Neural cell (in vitro differentiated cells): ENCODE measurements around the gene CYP21A2.

Experiments used
- EP300 ChIP-seq: fragments of 450-650 bp; conservative IDR thresholded peaks from 2 replicates; pipeline ENCODE4 v1.6.1; 2014; ENCODE audit warnings: antibody characterized with exemption, mild to moderate bottlenecking, moderate library complexity; ENCODE audit not compliant: poor library complexity, severe bottlenecking
- EZH2 ChIP-seq: fragments of 200-600, 300-800 bp; shearing (Covaris generic), sonication (generic); IDR thresholded peaks from 2 replicates; pipeline ENCODE4 v1.6.1; 2014; ENCODE audit warnings: antibody characterized with exemption, low read length, borderline replicate concordance, mild to moderate bottlenecking; ENCODE audit not compliant: insufficient read depth, poor library complexity, severe bottlenecking
- MXI1 ChIP-seq: fragments of 450-650 bp; conservative IDR thresholded peaks from 2 replicates; pipeline ENCODE4 v1.6.1; 2014; ENCODE audit warnings: antibody characterized with exemption, mild to moderate bottlenecking; ENCODE audit not compliant: poor library complexity, severe bottlenecking
- POLR2AphosphoS5 ChIP-seq: IDR thresholded peaks from 2 replicates; pipeline ENCODE4 v1.6.1; 2012
- RAD21 ChIP-seq: fragments of 450-650 bp; conservative IDR thresholded peaks from 2 replicates; pipeline ENCODE4 v1.6.1; 2014; ENCODE audit warnings: antibody characterized with exemption, mild to moderate bottlenecking, moderate library complexity
- SMC3 ChIP-seq: fragments of 450-650 bp; conservative IDR thresholded peaks from 2 replicates; pipeline ENCODE4 v1.6.1; 2014; ENCODE audit warnings: antibody characterized with exemption, mild to moderate bottlenecking, moderate library complexity; ENCODE audit not compliant: poor library complexity
- TAF1 ChIP-seq: IDR thresholded peaks from 2 replicates; pipeline ENCODE4 v1.6.1; 2012; ENCODE audit warnings: low read depth
- TF ChIP-seq, protein P1 (sequence below): fragments of 450-650 bp; IDR thresholded peaks from 2 replicates; pipeline ENCODE4 v1.5.1; 2014; ENCODE audit warnings: antibody characterized with exemption, mild to moderate bottlenecking, moderate library complexity; ENCODE audit not compliant: poor library complexity, severe bottlenecking
- TF ChIP-seq, protein P2 (sequence below): IDR thresholded peaks from 2 replicates; pipeline ENCODE4 v1.6.1; 2012; ENCODE audit warnings: borderline replicate concordance

DNA sequence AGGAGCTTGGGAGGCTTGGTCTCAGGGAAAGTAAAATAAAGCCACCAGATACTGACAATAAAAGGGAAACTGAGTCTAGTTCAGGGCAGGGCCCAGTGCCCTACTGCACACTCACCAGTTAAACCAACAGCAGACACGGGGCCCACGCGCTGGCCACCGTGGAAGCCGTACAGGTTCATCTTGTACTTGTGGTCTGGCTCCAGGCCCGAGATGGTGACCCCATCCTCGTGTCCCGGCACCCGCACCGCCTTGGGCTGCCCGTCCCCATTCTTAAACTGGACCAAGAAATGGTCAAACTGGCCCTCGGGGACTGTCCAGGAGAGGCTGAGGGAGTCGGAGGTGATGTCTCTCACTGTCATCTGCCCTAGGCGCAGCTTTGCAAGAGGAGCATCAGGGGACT is 26.5 kb downstream of the CYP21A2 start:
- TF ChIP-seq, protein P1, sequence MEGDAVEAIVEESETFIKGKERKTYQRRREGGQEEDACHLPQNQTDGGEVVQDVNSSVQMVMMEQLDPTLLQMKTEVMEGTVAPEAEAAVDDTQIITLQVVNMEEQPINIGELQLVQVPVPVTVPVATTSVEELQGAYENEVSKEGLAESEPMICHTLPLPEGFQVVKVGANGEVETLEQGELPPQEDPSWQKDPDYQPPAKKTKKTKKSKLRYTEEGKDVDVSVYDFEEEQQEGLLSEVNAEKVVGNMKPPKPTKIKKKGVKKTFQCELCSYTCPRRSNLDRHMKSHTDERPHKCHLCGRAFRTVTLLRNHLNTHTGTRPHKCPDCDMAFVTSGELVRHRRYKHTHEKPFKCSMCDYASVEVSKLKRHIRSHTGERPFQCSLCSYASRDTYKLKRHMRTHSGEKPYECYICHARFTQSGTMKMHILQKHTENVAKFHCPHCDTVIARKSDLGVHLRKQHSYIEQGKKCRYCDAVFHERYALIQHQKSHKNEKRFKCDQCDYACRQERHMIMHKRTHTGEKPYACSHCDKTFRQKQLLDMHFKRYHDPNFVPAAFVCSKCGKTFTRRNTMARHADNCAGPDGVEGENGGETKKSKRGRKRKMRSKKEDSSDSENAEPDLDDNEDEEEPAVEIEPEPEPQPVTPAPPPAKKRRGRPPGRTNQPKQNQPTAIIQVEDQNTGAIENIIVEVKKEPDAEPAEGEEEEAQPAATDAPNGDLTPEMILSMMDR: no peak
- TF ChIP-seq EP300 (no peak), EZH2 (no peak), POLR2AphosphoS5 (no peak), SMC3 (no peak), RAD21 (no peak), MXI1 (no peak), TAF1 (no peak)
- TF ChIP-seq, protein P2, sequence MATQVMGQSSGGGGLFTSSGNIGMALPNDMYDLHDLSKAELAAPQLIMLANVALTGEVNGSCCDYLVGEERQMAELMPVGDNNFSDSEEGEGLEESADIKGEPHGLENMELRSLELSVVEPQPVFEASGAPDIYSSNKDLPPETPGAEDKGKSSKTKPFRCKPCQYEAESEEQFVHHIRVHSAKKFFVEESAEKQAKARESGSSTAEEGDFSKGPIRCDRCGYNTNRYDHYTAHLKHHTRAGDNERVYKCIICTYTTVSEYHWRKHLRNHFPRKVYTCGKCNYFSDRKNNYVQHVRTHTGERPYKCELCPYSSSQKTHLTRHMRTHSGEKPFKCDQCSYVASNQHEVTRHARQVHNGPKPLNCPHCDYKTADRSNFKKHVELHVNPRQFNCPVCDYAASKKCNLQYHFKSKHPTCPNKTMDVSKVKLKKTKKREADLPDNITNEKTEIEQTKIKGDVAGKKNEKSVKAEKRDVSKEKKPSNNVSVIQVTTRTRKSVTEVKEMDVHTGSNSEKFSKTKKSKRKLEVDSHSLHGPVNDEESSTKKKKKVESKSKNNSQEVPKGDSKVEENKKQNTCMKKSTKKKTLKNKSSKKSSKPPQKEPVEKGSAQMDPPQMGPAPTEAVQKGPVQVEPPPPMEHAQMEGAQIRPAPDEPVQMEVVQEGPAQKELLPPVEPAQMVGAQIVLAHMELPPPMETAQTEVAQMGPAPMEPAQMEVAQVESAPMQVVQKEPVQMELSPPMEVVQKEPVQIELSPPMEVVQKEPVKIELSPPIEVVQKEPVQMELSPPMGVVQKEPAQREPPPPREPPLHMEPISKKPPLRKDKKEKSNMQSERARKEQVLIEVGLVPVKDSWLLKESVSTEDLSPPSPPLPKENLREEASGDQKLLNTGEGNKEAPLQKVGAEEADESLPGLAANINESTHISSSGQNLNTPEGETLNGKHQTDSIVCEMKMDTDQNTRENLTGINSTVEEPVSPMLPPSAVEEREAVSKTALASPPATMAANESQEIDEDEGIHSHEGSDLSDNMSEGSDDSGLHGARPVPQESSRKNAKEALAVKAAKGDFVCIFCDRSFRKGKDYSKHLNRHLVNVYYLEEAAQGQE: no peak
